NCI-H146 (cell line): ENCODE data around the gene PLEKHM3.

Experiments used
- DNase-seq: peaks from one replicate; lab custom pipeline; 2025; lab: John Stamatoyannopoulos, UW

Gene PLEKHM3

GRCh38 chr2:207787800-207788199, 237.5 kb downstream of the PLEKHM3 start:
- no peak for DNase-seq

- DNase-seq, result no peak
Observed at GRCh38 chr2:207787017-207787416, 238.3 kb downstream of the PLEKHM3 start.

GRCh38 chr2:207784898-207785297, 240.4 kb downstream of the PLEKHM3 start:
- no peak for DNase-seq

- no peak for DNase-seq
Observed at GRCh38 chr2:207783514-207783913, 241.8 kb downstream of the PLEKHM3 start.

GRCh38 chr2:207782238-207783030, 242.9 kb downstream of the PLEKHM3 start:
- DNase-seq, result peak; percentile 6

GRCh38 chr2:207779523-207779922, 245.8 kb downstream of the PLEKHM3 start:
- DNase-seq, result no peak

GRCh38 chr2:207778298-207778882, 246.9 kb downstream of the PLEKHM3 start:
- no peak for DNase-seq

- no peak for DNase-seq
Observed at GRCh38 chr2:207777124-207777523, 248.2 kb downstream of the PLEKHM3 start.

GRCh38 chr2:207775473-207775872, 249.9 kb downstream of the PLEKHM3 start:
- DNase-seq, result no peak

- DNase-seq, result no peak
Observed at GRCh38 chr2:207772844-207773205, 252.5 kb downstream of the PLEKHM3 start.

GRCh38 chr2:207772081-207772843, 253.1 kb downstream of the PLEKHM3 start:
- no peak for DNase-seq

GRCh38 chr2:207771421-207771820, 253.9 kb downstream of the PLEKHM3 start:
- no peak for DNase-seq
